Fibroblast of skin of right biceps (primary cell): ENCODE data around the gene L3MBTL4.
A peak's percentile ranks its signal among the peaks of the same experiment; 100 is the strongest.

Source experiments
- DNase-seq: peaks from one replicate; pipeline ENCODE4 v3.0.0-alpha.2; 2013

The L3MBTL4 gene

GRCh38 chr18:6021306-6022073 lies 393.2 kb downstream of the L3MBTL4 start:
- DNase-seq = peak; percentile 34

DNA sequence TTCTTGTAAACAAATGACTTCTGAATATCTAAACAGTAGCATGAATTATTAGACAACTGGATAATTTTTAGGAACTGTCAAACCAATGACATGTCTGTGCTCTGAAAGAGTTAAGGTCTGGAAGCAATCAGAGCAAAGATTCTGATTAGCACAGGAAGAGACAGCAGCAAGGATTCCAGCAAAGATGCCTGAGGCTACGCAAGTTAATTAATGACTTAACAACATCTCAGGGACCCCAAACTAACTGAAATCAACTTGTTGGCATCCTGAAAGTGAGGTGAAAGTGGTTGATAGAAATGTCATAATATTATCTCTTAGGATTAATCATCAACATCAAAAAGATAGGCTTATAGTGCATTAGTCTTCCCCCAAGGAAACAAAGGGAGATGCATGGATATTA lies 396.0 kb downstream of the L3MBTL4 start:
- DNase-seq = no peak

DNA sequence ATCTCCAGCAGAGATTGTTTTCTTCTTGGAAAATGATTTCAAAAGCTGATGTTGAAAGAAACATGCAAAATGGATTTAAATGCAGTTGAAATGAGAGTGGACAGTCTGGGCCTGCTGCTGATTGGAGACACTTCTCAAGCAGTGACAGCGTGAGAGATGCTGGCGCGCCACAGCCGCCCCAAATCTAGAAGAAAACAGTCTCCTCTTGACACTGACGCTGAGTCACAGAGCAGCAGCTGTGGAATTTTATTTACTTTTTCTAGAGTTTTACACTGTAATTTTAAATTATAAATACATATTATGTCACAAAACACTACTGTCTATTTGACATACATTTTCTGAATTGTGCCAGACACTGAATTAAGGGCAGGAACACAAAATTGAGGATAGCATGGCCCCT lies 397.5 kb downstream of the L3MBTL4 start:
- no peak for DNase-seq

- peak; percentile 31 for DNase-seq
These were observed 399.3 kb downstream of the L3MBTL4 start for GRCh38 chr18:6015364-6015763.

DNA sequence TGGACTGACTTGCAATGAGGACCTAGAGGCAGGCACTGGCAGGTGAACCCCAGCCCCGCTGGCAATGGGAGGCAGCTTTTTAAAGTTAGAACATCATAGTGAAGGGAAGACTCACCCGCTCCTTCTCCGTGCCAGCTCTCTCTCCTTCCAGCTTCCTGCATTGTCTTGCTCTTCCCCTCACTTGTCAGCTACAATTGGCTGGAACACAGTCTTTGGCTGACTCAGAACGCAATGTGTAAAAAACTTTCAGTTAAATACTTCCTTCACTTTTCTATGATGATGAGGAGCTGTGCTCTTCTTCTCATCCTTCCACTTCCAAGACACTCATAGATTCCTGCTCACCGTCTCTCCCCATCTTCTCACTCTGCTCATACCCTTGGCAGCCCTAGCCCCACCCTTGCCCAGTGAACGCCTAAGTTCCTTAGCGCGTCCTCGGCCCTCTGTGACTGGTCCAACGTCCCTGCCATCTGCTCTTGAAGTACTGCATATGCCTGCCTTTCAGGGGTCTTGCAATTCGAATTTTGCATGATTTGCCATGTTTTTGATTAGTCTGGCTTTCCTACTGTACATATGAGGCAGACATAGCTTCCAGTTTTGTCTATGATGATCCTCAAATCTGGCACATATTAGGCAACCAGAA lies 401.4 kb downstream of the L3MBTL4 start:
- DNase-seq = peak; percentile 59

- no peak for DNase-seq
These were observed 403.8 kb downstream of the L3MBTL4 start for GRCh38 chr18:6010921-6011320.

- peak; percentile 50 for DNase-seq
These were observed 404.4 kb downstream of the L3MBTL4 start for GRCh38 chr18:6010284-6010683.

DNA sequence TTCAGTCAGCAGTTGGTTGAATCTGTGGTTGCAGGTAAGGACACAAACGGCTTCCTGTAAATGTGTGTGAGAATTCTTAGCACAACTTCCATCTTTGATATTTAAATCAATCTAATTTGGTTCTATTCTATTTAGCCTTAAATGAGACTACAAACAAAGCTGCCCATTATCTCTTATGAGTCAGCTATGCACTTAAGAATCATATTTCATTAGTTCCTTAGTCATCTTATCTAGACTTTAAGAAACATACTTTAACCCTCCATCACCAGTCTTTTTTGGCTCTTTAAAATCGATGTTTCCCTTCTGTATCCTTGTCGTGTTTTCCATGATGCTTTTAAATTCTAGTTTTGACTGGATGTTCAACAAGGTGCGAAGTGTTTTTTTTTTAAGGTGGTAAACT lies 405.0 kb downstream of the L3MBTL4 start:
- DNase-seq = peak; percentile 53

DNA sequence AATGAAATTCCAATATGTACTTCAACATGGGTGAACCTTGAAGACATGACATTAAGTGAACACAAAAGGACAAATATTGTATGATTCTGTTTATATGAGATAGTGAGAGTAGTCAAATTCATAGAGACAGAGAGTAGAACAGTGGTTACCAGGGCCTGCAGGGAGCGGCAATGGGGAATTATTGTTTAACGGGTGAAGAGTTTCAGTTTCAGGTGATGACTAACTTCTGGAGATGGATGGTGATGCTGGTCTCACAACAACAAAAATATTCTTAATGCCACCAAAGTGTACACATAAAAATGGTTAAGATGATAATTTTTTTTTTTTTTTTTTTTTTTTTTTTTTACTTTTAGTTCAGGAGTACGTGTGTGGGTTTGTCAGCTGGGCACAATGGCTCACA lies 410.0 kb downstream of the L3MBTL4 start:
- DNase-seq = no peak

- DNase-seq = no peak
These were observed 410.6 kb downstream of the L3MBTL4 start for GRCh38 chr18:6004119-6004518.

- peak; percentile 43 for DNase-seq
These were observed 412.8 kb downstream of the L3MBTL4 start for GRCh38 chr18:6001867-6002266.

- no peak for DNase-seq
These were observed 415.8 kb downstream of the L3MBTL4 start for GRCh38 chr18:5998907-5999306.

DNA sequence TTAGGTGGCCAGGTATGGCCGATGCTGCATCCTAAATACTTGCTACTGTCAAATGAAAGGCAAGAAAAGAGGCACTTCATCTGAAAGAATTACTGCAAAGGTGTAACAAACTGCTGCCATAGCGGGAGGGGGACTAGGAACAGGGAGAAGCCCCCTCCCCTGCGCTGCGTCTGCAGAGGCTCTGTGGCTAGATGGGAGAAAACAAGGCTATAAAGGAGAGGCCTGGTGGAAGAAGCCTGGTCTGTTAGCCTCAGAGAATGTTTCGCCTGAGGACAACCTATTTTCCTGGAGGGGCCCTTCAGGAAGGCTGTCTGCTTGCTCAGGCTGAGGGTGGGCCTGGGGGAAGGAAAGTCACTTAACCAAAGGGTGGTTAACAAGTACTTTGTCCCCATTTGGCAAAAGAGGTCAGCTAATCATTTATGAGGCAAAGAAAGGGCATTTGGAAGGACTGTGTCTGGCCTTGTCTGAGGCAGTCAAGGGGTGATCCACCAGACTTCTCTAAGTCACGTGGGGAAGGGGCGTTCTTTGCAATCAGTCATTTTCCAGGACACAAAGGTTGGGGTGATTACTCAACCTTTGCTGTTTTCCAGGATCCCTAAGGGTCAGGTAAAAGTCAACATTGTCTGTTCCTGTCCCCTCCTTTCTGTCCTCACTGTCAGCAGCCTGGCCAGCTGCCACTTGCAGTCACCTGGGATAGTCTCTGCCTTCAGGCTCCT lies 416.4 kb downstream of the L3MBTL4 start:
- no peak for DNase-seq

DNA sequence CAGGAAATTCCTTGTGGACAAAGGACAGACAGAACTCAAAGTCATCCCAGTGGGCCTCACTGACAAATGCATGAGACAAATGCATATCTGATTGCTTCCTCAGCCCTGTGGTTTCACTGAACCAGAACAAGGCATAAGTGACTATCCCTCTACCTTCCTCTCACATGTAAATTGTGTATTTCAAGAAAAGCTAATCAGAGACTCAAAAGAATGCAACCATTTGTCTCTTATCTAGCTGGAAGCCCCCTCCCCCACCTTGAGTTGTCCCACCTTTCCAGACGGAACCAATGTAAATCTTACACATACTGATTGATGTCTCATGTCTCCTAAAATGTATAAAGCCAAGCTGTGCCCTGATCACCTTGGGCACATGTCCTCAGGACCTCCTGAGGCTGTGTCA lies 417.4 kb downstream of the L3MBTL4 start:
- DNase-seq = no peak

GRCh38 chr18:5995626-5996025 lies 419.1 kb downstream of the L3MBTL4 start:
- no peak for DNase-seq

DNA sequence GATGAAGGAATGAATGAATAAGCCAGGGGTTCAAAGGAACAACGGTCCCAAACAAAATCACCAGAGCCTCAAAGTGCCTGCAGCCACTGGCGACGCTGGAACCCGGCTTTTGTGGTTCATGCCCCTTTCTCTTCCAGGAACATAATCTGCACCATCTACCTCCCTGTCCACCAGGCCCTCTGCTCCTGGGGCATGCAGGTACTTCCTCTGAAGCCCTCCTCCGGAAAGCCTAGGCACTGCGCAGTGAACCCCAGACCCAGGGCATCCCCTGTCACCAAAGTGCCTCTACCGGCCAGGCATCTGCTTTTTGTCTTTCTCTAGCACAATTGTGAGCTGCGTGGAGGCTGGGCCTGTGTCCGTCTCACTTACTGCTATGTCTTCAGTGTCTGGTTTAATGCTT lies 420.8 kb downstream of the L3MBTL4 start:
- DNase-seq = no peak

DNA sequence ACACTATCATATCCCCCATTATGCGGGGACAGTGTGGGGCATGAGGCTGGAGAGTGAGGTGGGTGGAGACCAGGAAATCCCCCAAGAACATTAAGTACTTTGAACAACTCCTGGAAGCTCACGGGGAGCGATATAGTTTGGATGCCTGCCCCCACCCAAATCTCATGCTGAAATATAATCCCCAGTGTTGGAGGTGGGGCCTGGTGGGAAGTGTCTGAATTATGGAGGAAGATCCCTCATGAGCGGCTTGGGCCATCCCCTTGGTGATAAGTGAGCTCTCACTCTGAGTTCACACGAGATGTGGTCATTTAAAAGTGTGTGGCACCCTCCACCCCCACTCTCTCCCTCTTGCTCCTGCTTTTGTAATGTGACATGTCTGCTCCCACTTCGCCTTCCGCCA lies 422.3 kb downstream of the L3MBTL4 start:
- DNase-seq = no peak

DNA sequence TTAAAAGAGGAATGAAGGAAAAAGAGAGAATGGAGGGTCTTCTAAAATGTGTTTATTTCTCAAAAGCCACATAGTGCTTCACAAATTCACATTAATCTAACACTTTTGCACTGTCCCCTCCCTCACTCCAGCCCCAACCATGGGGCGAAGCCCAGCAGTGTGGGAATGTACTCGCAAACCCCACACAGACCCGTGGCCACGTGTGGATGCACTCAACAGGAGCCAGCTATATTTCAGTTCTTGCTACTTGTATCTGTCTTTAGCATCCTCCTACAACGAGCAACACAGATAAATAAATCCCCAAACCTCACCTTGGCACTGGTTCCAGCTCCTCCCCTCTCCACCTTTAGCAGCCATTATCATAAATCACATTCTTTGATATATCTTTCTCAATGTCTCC lies 427.5 kb downstream of the L3MBTL4 start:
- no peak for DNase-seq

DNA sequence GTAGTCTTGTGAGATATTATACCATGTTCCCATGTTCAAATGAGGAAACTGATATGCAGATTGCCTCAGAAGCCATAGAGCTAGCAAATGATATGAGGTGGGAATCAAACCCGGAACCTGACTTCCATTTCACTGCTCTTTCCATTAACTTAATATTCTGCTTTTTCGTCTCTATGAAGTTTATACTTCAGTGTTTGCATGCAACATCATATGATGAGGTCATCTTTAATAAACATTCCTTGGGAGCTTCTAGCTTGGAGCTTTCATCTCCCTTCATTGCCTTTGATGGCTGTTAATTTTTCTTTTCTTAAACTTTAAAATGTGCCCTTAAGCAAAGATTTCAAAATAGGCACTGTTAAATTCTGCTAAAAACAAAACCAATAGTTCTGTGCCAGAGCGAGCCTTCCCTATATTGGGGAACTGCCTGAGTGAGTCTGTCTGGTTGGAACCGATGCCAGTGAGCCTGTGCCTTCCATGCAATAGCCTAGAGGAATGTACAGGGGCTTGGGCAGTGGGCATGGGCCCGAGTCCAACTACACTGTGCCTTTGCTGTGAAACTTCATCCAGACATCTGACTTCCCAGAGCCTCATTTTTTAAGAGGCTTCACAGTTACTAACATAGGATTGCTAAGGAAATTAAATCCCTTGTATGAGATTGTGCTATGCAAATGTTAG lies 428.3 kb downstream of the L3MBTL4 start:
- no peak for DNase-seq

DNA sequence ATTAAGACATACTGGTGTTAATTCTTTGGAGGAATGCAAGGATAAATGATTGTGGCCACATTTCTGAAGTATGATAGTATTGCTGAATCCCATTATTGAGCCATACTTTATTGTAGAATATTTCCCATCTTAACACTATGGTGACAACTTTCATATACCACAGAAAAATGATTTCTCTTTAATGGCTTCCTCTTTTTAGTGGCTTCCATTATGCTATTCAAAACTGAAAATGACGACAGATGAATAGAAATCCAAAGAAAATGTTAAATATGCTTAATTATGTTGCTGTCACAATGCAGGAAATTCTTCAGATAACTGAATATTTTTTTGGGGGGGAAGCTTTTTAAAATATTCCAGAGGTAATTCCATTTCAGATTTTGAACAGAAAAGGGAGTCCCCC lies 430.5 kb downstream of the L3MBTL4 start:
- peak; percentile 34 for DNase-seq

- no peak for DNase-seq
These were observed 431.2 kb downstream of the L3MBTL4 start for GRCh38 chr18:5983488-5983887.

GRCh38 chr18:5982332-5982731 lies 432.4 kb downstream of the L3MBTL4 start:
- DNase-seq = no peak

- no peak for DNase-seq
These were observed 434.0 kb downstream of the L3MBTL4 start for GRCh38 chr18:5980721-5981120.
